GM10847 (cell line): ENCODE data around the gene IQGAP2.

Experiments
- POLR2A ChIP-seq: IDR thresholded peaks from 2 replicates; pipeline ENCODE4 v1.6.1; 2011; ENCODE audit not compliant: insufficient read length; ENCODE audit errors: extremely low read depth

IQGAP2 gene

DNA sequence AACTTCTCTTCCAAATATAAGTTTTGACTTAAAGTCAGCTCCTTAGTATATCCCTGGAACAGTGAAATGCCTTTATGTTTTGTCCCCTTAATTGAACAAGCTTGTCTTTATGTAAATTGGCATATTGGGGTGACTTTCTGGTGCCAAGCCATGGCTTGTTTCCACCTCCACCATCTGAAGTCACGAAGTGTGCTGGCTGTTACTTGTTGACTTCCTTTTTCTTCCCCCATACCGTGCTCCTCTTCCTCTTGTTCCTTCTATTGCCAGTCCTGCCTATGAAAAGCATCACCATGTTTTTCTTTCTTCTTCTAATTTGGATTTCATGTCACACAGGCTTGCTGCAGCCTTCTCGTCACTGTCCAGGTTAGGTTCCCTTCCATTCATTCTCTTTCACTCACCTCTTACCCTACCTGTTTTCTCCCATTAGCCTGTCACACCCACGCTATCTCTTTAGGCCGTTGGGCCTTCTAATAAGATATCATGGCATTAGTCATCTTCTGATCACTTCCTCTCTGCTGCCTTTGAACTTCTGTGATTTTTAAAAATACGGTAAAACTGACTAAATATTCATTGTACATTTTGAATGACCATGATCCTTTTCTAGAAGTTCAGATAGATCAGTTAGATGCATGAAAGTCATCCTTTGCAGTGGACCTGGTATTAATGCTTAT lies 48.1 kb downstream of the IQGAP2 start:
- no peak for TF ChIP-seq POLR2A

DNA sequence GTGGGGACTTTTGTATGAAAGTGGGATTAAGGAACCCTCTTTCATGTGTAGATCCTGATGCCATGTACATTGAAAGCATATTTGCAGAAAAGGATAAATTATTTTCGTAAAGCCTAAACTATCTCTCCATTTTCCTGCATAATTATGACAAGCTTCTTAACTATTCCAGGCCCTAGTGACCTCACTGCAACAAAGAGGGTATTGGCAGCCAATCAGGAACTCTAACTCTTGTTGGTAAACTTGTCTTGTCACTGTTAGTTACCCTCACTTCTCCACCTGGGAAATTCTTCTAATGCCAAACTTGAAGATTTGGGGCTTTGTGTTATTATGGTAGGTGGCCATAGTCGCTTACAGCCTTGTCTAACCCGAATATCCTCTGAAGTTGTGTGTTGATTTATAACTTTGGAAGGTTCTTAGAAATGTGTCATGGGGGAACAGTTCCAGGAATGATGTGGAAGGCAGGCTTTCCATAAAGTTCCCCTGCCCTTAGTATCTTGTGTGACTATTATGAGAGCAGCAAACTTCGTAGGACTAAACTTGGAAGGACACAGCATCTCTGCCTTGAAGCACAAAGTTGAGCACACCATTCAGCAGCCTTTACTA lies 52.5 kb downstream of the IQGAP2 start:
- no peak for TF ChIP-seq POLR2A

DNA sequence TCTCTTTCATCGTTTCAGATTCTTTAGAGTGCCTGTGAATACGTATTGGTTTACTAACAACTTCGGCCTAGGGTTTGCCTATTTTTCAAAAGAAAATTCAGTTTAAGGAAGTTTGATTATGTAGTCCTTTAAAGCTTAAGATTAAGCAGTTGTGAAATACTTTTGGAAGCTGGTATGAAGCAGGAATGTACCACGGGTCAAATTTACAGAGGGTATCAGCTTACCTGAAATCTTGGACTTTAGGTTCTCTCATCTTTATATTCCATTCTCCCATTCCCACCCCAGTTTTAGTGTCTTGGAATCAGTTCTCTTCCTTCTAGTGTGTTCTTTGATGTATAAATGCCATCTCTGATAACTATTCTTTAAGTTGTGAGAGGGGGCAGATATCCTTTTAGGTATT lies 53.2 kb downstream of the IQGAP2 start:
- TF ChIP-seq POLR2A: no peak

DNA sequence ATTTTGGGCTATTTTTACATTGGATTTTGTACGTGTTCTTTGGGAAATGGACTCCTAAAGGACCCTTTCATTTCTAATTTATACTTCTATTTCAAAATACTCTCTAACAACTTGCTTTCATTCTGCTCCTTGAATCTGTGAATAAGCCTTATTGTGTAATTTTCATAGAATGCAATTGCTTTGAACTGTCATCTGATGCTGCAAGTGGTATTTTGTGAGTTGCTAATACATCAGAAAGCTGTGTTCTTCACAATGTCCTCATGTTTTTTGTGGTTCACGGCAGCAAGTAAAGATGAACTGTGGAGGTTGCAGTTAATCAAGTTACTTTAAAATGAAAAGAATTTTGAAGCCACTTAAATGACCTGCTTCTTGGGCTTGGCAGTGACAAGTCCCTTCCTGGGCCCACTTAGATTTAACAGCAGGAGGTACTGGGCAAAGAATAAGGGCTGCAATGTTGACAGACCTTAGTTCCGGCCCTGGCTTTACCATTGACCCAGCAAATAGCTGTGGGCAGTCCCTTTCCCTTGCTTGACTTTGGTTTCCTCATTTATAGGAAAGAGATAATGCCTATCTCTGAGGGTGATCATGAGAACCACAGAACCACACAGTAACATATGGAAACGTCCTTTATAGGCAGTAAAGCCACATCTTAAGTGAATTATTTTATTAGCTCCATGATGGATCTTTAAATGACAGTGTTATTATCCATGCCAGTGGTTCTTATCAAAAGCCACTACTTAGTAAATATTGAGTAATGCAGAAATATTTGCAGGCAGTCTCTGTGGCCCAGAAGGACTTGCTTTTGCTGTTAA lies 54.8 kb downstream of the IQGAP2 start:
- TF ChIP-seq POLR2A: no peak

DNA sequence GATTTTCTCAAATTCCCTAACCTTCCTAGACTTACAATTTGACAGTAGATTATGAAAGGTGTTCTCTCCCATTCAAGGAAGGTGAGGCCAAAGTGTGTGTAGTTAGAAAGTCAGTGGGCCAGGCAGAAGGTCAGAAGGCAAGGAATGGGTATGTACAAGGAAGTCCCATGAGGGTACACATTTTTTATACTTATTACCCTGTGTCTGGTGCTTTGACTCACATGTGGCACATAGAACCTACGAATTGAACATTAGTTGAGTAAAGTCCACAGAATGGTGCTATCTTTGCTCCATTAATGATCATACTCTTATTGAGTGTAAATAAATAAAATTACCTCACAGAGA lies 55.4 kb downstream of the IQGAP2 start:
- no peak for TF ChIP-seq POLR2A

DNA sequence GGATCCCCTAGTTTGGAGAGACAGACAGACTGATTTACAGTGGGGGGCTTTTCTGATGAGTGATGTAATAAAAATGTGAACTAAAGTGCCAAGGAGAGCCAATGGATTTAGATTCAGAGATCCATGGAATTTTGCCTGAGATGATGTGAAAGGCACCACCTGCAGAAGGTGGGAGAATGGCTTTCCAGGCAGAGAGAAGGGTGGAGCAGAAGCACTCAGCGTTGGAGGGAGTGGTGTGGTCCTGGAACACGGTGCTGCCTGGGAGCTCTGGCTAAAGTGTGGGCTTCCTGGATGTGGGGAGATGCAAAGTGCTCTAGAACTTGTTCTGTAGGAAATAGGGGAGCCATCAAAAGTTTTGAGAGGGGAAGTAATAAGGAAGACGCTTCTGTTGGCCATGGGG lies 57.0 kb downstream of the IQGAP2 start:
- no peak for TF ChIP-seq POLR2A

DNA sequence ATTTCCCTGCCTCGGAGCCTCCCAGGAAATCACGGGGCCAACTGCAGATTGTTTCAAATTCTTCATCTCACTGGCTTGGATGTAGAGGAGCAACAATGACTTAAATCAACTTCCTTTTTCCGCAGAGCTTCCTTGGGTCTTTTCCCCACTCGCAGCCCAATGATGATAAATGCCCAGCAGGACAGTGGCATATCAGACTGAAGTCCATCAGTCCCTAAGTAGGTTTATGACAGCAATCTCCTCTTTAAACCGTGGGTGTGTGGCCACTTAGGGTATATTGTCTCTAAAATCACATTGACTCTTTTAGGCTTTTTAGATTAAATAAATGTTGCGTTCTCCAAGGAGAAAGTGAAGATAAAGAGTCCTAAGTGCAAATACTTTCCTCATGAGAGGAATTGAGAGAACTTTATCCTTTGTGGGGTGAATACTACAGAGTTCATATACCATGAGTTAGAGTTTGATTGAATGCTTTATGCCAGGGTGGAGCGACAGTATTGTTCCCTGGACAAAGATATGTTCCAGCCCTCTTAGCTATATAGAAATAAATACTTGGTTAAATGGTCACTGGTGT lies 59.1 kb downstream of the IQGAP2 start:
- no peak for TF ChIP-seq POLR2A

DNA sequence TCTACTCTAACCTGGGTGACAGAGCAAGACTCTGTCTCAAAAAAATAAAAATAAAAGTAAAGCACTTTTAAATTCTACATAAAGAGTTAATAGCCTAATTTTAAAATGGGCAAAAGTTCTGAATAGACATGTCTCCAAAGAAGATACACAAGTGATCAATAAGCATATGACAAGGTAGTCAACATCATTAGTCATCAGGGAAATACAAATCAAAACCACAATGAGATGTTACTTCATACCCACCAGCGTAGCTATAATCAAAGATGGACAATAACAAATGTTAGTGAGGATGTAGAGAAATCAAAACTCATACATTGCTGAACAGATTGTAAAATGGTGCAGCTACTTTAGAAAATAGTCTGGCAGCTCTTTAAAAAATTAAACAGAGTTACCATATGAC lies 64.1 kb downstream of the IQGAP2 start:
- no peak for TF ChIP-seq POLR2A

DNA sequence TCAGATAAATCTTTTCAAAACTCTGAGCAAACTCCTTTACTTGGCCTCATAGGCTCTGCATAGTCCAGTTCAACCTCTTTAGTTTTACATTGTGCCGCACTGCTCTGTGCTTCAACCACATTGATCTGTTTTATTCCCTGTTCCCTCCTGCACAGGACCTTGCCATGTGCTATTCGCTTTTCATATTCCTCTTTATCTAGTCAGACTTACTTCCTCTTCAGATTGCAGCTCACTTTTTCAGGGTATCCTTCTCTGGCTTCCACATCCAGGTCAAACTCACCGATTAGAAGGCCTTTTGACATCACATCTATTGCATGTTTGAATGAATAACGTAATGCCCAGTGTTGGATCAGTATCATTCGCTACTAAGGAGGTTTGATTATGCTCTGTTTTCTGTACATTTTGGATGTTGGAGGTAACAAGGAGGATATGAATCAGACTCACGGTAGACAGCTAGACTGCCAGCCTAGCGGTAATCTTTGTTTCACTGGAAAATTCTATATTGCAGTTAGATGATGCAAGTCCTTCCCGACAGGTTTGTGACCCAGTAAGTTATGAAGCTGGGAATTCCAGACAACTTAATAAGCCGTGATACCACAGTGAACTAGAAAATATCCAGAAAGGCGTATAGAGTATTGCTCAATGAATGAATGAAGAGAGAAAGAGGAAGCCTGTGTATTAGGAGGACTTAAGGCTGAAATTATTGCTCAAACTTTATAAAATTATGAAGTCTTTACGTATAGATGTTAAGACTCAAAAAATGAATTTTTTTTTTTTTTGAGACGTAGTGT lies 65.7 kb downstream of the IQGAP2 start:
- TF ChIP-seq POLR2A: no peak

DNA sequence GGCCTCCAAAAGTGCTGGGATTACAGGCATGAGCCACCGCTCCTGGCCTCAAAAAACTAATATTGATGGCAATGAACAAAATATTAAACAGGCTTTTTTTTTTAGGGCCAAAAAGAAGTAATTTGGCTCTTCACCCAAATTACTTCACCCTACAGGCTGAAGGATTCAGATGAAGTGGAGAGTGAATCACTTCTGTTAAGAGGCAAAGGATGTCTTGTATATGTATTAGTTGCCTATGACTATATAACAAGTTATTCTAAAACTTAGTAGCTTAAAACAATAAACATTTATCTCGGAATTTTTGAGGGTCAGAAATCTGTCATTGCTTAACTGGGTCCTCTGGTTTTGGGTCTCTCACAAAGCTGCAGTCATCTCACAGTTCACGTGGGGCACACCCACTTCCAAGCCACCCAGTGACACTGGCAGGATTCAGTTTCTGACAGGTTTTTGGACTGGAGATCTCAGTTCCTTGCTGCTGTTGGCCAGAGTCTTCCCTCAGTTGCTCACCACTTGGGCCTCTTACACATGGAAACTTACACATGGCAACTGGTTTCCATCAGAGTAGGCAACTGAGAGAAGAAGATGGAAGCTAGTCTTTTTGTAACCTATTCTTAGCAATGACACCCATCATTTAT lies 66.7 kb downstream of the IQGAP2 start:
- no peak for TF ChIP-seq POLR2A

DNA sequence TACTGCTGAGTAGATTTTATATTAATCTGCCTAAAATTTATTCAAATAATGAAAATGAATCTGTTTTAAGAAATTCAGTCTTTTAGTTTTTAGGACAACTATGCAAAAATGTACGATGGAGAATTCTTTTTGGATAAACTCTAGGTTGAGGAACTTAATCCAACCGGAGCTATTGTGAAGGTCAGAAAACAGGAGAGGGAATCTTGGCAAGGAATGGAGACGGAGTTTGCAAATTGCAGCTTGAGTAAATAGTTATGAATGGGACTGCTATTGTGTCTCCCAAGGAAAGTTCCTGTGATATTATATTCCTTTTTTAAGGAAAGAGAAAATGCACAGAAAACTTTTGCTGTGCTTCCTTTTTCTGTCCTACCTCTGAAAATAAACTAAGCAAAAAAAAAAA lies 67.9 kb downstream of the IQGAP2 start:
- TF ChIP-seq POLR2A: no peak

DNA sequence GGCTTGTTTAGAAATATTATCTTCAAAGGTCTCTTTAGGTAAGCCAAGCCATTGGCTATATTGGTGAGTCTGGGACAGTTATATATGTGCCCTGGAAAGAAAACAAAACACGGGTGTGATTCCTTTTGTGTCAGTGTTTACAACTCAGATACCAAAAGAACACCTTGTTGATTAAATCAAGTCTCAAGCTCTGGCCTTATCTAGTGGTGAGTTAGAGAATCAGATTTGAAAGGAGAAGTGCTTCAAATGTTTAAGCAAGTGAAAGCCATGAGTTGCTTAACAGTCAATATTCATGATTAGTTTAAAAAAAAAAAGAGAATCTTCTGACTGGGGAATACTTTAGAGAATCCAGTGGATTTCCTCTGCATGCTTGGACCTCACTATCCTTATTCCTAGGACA lies 68.3 kb downstream of the IQGAP2 start:
- no peak for TF ChIP-seq POLR2A

DNA sequence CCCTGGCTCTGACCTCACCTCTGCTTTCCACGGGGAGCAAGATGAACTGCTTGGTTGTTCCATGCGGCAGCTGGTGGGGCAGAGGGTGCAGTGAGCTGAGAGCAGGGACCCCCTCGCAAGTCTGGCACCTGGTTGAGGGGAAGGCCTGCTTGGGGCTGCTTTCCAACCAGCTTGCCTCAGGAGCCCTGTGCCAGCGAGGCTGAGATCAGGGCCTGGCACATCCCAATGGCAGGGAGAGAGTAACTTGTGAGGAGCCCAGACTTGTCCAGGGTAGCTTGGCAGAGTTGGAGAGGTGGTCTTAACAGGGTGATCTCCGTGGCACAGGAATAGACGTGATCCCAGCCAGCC lies 68.9 kb downstream of the IQGAP2 start:
- no peak for TF ChIP-seq POLR2A

DNA sequence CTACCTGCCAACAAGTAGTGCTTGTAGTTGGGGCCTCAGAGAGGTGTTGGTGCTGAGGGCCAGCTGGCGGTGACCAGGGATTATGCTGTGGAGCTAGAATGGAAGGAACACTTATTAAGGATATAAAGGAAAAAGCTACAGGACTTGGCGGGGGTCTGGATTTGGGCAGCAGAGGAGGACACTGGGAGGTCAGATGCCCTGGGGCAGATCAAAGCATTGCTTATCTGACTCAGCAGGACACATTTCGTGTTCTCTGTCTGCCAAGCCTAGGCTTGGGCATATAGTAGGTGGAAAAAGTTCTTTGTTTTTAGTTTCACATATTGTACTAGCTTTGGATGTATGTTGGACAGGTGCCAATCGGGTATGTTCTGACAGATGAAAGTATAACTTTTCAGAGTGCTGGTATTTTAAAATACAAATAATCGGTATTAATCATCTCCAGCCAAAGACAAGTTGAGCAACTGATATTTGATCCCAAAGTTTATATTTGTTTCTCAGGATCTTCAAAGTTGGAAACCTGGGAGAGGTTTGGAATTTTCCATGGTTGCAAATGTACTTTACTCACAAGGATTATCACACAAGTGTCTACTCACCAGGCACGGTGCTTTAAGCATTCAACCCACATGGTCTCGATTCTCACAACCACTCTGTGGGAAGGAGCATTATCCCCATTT lies 69.4 kb downstream of the IQGAP2 start:
- no peak for TF ChIP-seq POLR2A

DNA sequence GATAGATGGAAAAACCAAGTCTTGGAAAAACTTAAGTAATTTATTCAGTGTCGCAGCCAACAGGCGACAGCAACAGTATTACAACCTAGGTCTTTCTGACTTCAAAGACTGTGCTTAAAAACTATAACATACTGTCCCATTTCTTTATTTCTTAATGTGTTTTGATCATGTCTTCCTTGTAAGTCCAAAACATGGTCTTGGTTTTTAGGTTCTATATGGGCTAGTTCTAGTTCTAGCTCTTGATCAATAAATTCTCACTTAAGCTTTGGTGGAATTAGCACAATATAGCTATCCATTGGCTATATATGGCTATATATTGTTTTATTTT lies 69.9 kb downstream of the IQGAP2 start:
- no peak for TF ChIP-seq POLR2A
